HepG2 (cell line): ENCODE measurements around the gene ZFHX3. TPM values are rescaled to one million over a fixed set of nuclear protein-coding genes. Genes with fewer than 3 reads are reported as not detected.

Source experiments
- CENPX ChIP-seq: sonication (generic); formaldehyde crosslinking; IDR thresholded peaks from 2 replicates; pipeline ENCODE4 v1.9.0; 2021; ENCODE audit warnings: mild to moderate bottlenecking, missing genetic modification reagents, moderate library complexity
- DNMT1 ChIP-seq: sonication (generic); formaldehyde crosslinking; IDR thresholded peaks from 2 replicates; pipeline ENCODE4 v1.5.1; 2020; ENCODE audit warnings: mild to moderate bottlenecking, missing genetic modification reagents
- FOXK1 ChIP-seq: sonication (generic); formaldehyde crosslinking; IDR thresholded peaks from 2 replicates; pipeline ENCODE4 v1.4.0; 2020; ENCODE audit warnings: low read depth, missing genetic modification reagents, borderline replicate concordance
- HOXA3 ChIP-seq: sonication (generic); formaldehyde crosslinking; IDR thresholded peaks from 2 replicates; pipeline ENCODE4 v1.5.0; 2020; ENCODE audit warnings: missing genetic modification reagents
- IRX3 ChIP-seq: sonication (generic); formaldehyde crosslinking; IDR thresholded peaks from 2 replicates; pipeline ENCODE4 v1.8.1; 2023; ENCODE audit warnings: mild to moderate bottlenecking, low read depth, missing genetic modification reagents, borderline replicate concordance
- JUNB ChIP-seq: sonication (generic); formaldehyde crosslinking; IDR thresholded peaks from 2 replicates; pipeline ENCODE4 v1.8.0; 2022; ENCODE audit warnings: missing genetic modification reagents, mild to moderate bottlenecking, borderline replicate concordance
- MBNL3 ChIP-seq: fragments of 250-450 bp; sonication (Bioruptor Pico); conservative IDR thresholded peaks from 2 replicates; pipeline ENCODE4 v1.8.0; 2022; ENCODE audit warnings: mild to moderate bottlenecking, inconsistent platforms
- NCOA2 ChIP-seq: sonication (generic); formaldehyde crosslinking; IDR thresholded peaks from 2 replicates; pipeline ENCODE4 v1.8.0; 2022; ENCODE audit warnings: inconsistent platforms
- NFIB ChIP-seq: sonication (generic); formaldehyde crosslinking; IDR thresholded peaks from 2 replicates; pipeline ENCODE4 v1.9.0; 2021; ENCODE audit warnings: missing genetic modification reagents, mild to moderate bottlenecking, borderline replicate concordance
- RCOR2 ChIP-seq: IDR thresholded peaks from 2 replicates; pipeline ENCODE4 v1.6.1; 2016; ENCODE audit warnings: missing biosample characterization, missing genetic modification reagents
- SOX13 ChIP-seq, 3 experiments: fragments of 450-650 bp in 1 of 3; sonication (generic) in 1 of 3; formaldehyde crosslinking in 1 of 3; IDR thresholded peaks in 2 of 3; conservative IDR thresholded peaks in 1 of 3; 2 replicates each; pipeline versions ENCODE4 v1.5.0 to v1.6.1; 2016 to 2020; ENCODE audit warnings: antibody characterized with exemption in 1 of 3, mild to moderate bottlenecking in 1 of 3, missing compliant biosample characterization in 1 of 3, missing genetic modification reagents in 1 of 3, moderate library complexity in 1 of 3
- SP140L ChIP-seq: sonication (generic); formaldehyde crosslinking; IDR thresholded peaks from 2 replicates; pipeline ENCODE4 v1.4.0; 2020; ENCODE audit warnings: missing genetic modification reagents, borderline replicate concordance
- SSRP1 ChIP-seq: IDR thresholded peaks from 2 replicates; pipeline ENCODE4 v1.6.1; 2016; ENCODE audit warnings: control low read depth
- WIZ ChIP-seq: sonication (generic); formaldehyde crosslinking; IDR thresholded peaks from 2 replicates; pipeline ENCODE4 v1.5.1; 2020; ENCODE audit warnings: mild to moderate bottlenecking, missing genetic modification reagents
- ZNF20 ChIP-seq: sonication (generic); formaldehyde crosslinking; IDR thresholded peaks from 2 replicates; pipeline ENCODE4 v1.4.0; 2020; ENCODE audit warnings: mild to moderate bottlenecking, moderate library complexity, missing genetic modification reagents
- ZNF205 ChIP-seq: IDR thresholded peaks from 2 replicates; pipeline ENCODE4 v1.6.1; 2018; ENCODE audit warnings: missing biosample characterization, missing genetic modification reagents
- ZNF225 ChIP-seq: sonication (generic); formaldehyde crosslinking; IDR thresholded peaks from 2 replicates; pipeline ENCODE4 v1.4.0; 2020; ENCODE audit warnings: mild to moderate bottlenecking, missing genetic modification reagents
- ZNF460 ChIP-seq: sonication (generic); formaldehyde crosslinking; IDR thresholded peaks from 2 replicates; pipeline ENCODE4 v1.5.1; 2020; ENCODE audit warnings: missing genetic modification reagents, mild to moderate bottlenecking, borderline replicate concordance
- ZNF484 ChIP-seq: sonication (generic); formaldehyde crosslinking; IDR thresholded peaks from 2 replicates; pipeline ENCODE4 v1.5.1; 2020; ENCODE audit warnings: mild to moderate bottlenecking, low read depth, missing genetic modification reagents, borderline replicate concordance
- ZNF562 ChIP-seq: sonication (generic); formaldehyde crosslinking; IDR thresholded peaks from 2 replicates; pipeline ENCODE4 v1.8.0; 2022; ENCODE audit warnings: missing genetic modification reagents, borderline replicate concordance
- ZNF772 ChIP-seq: sonication (generic); formaldehyde crosslinking; IDR thresholded peaks from 2 replicates; pipeline ENCODE4 v1.5.0; 2020; ENCODE audit warnings: mild to moderate bottlenecking, missing genetic modification reagents
- ZNF776 ChIP-seq: sonication (generic); formaldehyde crosslinking; IDR thresholded peaks from 2 replicates; pipeline ENCODE4 v1.4.0; 2020; ENCODE audit warnings: mild to moderate bottlenecking, missing genetic modification reagents
- ZSCAN9 ChIP-seq: IDR thresholded peaks from 2 replicates; pipeline ENCODE4 v1.6.1; 2016; ENCODE audit warnings: borderline replicate concordance
- polyA plus RNA-seq, 8 experiments: library from polyadenylated mRNA; depleted of rRNA in 3 of 8; stranded (reverse) in 7 of 8; unstranded in 1 of 8; fragments of >200 nt; fragmentation: Illumina TruSeq in 4 of 8; extraction: Trizol in 4 of 8; gene quantifications; 2 replicates each; pipeline versions ENCODE4 v1.2.1 to v1.2.3, GENCODE V29; 2011 to 2016; ENCODE audit warnings: low read depth in 4 of 8, missing spikeins in 1 of 8, mixed read lengths in 1 of 8; ENCODE audit not compliant: insufficient read depth in 1 of 8
- total RNA-seq, 5 experiments: library from RNA; depleted of rRNA; stranded (reverse); fragments of >200 nt; fragmentation: Illumina TruSeq; extraction: Trizol; gene quantifications; 2 replicates each; pipeline ENCODE4 v1.2.3, GENCODE V29; 2016; ENCODE audit warnings: low read depth in 1 of 5
- TF ChIP-seq, protein P1 (sequence below): sonication (generic); formaldehyde crosslinking; IDR thresholded peaks from 2 replicates; pipeline ENCODE4 v1.8.0; 2022; ENCODE audit warnings: mild to moderate bottlenecking, missing genetic modification reagents, borderline replicate concordance
- TF ChIP-seq, protein P2 (sequence below): sonication (generic); formaldehyde crosslinking; IDR thresholded peaks from 2 replicates; pipeline ENCODE4 v1.4.0; 2020; ENCODE audit warnings: mild to moderate bottlenecking, missing genetic modification reagents, borderline replicate concordance

ZFHX3 gene
- total and polyA plus RNA-seq, 2 of the 13 experiments (the other 11 are each of a cell fraction or from before 2014, with no cell fraction given): 5.0 to 6.0 TPM

DNA sequence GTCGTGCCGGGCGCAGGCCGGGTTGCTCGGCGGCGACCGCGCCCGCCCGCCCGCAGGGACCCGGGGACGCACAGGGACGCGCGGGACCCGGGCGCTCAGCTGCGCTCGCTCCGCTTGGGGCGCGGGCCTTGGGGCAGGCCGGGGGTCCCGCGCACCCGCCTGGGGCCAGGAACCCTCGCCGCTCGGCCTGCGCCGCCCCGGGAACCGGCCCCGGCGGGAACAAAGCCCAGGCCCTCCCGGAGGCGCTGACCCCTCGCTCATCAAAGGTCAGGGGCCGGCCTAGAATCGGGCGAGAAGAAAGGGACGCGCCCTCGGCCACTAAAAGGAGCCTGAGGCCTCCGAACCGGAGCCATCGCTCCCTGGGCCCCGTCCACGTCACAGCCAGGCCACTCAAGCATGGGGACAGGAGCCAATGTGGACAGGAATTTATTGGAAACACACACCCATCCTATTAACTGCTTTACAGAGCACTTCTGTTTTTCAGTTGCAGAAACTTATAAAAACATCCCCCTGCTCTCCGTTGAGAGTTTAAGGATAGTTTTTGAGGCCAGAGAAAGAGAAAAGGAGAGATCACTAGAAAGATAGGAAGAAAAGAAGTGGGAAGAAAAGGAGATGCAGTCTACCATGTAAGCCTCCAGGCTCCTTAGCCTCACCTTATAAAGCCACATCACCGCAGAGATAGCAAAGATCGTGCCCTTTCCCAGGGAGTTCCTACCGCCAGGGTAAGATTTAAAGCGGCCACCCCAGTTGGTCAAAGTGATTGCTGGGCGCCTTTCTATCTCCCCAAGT is 558 bp upstream of the ZFHX3 start (continued):
- TF ChIP-seq SOX13 (IDR thresholded peaks at IDR 0.05) (no peak; the same call in 1 of the 2 replicates), SOX13 (CRISPR knock-in tag; conservative IDR thresholded peaks at IDR 0.05 in 1 of 2, IDR thresholded peaks at IDR 0.05 in 1 of 2) (peak in 1 of 2 experiments; percentile 84; a peak in 2 of 4 replicates), SSRP1 (no peak; the same call in 1 of the 2 replicates), ZNF205 (peak; percentile 36; the same call in 1 of the 2 replicates), MBNL3 (CRISPR knock-in tag) (no peak), ZNF562 (no peak), ZNF225 (no peak), SP140L (CRISPR knock-in tag) (no peak), FOXK1 (no peak), NFIB (CRISPR knock-in tag) (no peak), ZNF772 (no peak), ZNF484 (CRISPR knock-in tag) (no peak), HOXA3 (CRISPR knock-in tag) (peak; percentile 84), ZNF460 (no peak), RCOR2 (CRISPR knock-in tag) (0 out of 2 replicates have a peak, but pooled peaks have one; percentile 30), ZSCAN9 (no peak), WIZ (CRISPR knock-in tag) (no peak), JUNB (no peak), NCOA2 (CRISPR knock-in tag) (peak; percentile 62), IRX3 (CRISPR knock-in tag) (no peak), ZNF20 (CRISPR knock-in tag) (no peak), ZNF776 (CRISPR knock-in tag) (peak; percentile 12; the same call in 1 of the 2 replicates), DNMT1 (CRISPR knock-in tag) (no peak), CENPX (CRISPR knock-in tag) (no peak)
- TF ChIP-seq, protein P1, sequence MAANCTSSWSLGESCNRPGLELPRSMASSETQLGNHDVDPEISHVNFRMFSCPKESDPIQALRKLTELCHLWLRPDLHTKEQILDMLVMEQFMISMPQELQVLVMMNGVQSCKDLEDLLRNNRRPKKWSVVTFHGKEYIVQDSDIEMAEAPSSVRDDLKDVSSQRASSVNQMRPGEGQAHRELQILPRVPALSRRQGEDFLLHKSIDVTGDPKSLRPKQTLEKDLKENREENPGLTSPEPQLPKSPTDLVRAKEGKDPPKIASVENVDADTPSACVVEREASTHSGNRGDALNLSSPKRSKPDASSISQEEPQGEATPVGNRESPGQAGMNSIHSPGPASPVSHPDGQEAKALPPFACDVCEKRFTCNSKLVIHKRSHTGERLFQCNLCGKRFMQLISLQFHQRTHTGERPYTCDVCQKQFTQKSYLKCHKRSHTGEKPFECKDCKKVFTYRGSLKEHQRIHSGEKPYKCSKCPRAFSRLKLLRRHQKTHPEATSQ: peak; percentile 38; the same call in 1 of the 2 replicates
- TF ChIP-seq, protein P2, sequence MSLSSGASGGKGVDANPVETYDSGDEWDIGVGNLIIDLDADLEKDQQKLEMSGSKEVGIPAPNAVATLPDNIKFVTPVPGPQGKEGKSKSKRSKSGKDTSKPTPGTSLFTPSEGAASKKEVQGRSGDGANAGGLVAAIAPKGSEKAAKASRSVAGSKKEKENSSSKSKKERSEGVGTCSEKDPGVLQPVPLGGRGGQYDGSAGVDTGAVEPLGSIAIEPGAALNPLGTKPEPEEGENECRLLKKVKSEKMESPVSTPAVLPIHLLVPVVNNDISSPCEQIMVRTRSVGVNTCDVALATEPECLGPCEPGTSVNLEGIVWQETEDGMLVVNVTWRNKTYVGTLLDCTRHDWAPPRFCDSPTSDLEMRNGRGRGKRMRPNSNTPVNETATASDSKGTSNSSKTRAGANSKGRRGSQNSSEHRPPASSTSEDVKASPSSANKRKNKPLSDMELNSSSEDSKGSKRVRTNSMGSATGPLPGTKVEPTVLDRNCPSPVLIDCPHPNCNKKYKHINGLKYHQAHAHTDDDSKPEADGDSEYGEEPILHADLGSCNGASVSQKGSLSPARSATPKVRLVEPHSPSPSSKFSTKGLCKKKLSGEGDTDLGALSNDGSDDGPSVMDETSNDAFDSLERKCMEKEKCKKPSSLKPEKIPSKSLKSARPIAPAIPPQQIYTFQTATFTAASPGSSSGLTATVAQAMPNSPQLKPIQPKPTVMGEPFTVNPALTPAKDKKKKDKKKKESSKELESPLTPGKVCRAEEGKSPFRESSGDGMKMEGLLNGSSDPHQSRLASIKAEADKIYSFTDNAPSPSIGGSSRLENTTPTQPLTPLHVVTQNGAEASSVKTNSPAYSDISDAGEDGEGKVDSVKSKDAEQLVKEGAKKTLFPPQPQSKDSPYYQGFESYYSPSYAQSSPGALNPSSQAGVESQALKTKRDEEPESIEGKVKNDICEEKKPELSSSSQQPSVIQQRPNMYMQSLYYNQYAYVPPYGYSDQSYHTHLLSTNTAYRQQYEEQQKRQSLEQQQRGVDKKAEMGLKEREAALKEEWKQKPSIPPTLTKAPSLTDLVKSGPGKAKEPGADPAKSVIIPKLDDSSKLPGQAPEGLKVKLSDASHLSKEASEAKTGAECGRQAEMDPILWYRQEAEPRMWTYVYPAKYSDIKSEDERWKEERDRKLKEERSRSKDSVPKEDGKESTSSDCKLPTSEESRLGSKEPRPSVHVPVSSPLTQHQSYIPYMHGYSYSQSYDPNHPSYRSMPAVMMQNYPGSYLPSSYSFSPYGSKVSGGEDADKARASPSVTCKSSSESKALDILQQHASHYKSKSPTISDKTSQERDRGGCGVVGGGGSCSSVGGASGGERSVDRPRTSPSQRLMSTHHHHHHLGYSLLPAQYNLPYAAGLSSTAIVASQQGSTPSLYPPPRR (CRISPR knock-in tag): no peak
